ENCODE data around the gene FGFBP3. TPM values are rescaled to one million over a fixed set of nuclear protein-coding genes. Genes with fewer than 3 reads are reported as not detected.
A peak's percentile ranks its signal among the peaks of the same experiment; 100 is the strongest.

FGFBP3 gene, protein sequence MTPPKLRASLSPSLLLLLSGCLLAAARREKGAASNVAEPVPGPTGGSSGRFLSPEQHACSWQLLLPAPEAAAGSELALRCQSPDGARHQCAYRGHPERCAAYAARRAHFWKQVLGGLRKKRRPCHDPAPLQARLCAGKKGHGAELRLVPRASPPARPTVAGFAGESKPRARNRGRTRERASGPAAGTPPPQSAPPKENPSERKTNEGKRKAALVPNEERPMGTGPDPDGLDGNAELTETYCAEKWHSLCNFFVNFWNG
- total RNA-seq (1.5 TPM), polyA plus RNA-seq (1 to 10 TPM in 3 of 4 donors, under 1 TPM in 1; 0.68 to 2.3 (median 1.2) TPM)

GRCh38 chr10:91909117-91909677 is at the start of gene FGFBP3:
FGFBP3 (minus strand) TSS chr10:91909486; CDS start chr10:91908969, 517 bp downstream.
- Mint-ChIP-seq H3K9me3 (peaks cover 0 to 1% (median 0%) of the 10 kb centered on the region in 7 donors), H3K27me3 (peaks cover 36% of the 10 kb centered on the region), H3K4me1 (peaks cover 16 to 28% (median 24%) of the 10 kb centered on the region in 4 donors), H3K27ac (peak within 1 kb of the TSS; percentile 84 to 98 (median 88)), H3K36me3 (no peaks in the 10 kb centered on the region), H3K4me3 (peak within 1 kb of the TSS; percentile 94 to 98 (median 96))
- peak; percentile 2 to 7 for ATAC-seq (ENCODE audit: low read depth in 2 of 2)
- Histone ChIP-seq H3K27ac (ENCODE audit: insufficient read depth, low read length, poor library complexity, severe bottlenecking) (peak within 1 kb of the TSS; percentile 55), H3K27me3 (ENCODE audit: control insufficient read depth, insufficient read depth, low read length) (peaks cover 15% of the 10 kb centered on the region), H3K36me3 (ENCODE audit: control insufficient read depth, insufficient read depth, low read length) (no peaks in the 10 kb centered on the region), H3K4me1 (ENCODE audit: control insufficient read depth, insufficient read depth, low read length, poor library complexity, severe bottlenecking) (peaks cover 19% of the 10 kb centered on the region), H3K4me3 (ENCODE audit: low read depth, low read length) (peak within 1 kb of the TSS; percentile 87), H3K9me3 (ENCODE audit: control insufficient read depth in 2 of 2, low read length in 2 of 2) (no peaks in the 10 kb centered on the region)
- DNase-seq = peak in 2 of 3 donors; percentile 14 to 49

GRCh38 chr10:91957091-91957490 is 47.8 kb upstream of the FGFBP3 start:
- Histone ChIP-seq H3K4me1 (ENCODE audit: control insufficient read depth, insufficient read depth, low read length, poor library complexity, severe bottlenecking) (no peaks in the 10 kb centered on the region), H3K9me3 (ENCODE audit: control insufficient read depth in 2 of 2, low read length in 2 of 2) (no peaks in the 10 kb centered on the region), H3K4me3 (ENCODE audit: low read depth, low read length) (no peak overlapping the region), H3K27ac (ENCODE audit: insufficient read depth, low read length, poor library complexity, severe bottlenecking) (no peak overlapping the region), H3K27me3 (ENCODE audit: control insufficient read depth, insufficient read depth, low read length) (no peaks in the 10 kb centered on the region), H3K36me3 (ENCODE audit: control insufficient read depth, insufficient read depth, low read length) (peaks cover 84% of the 10 kb centered on the region)
- Mint-ChIP-seq H3K9me3 (no peaks in the 10 kb centered on the region), H3K27me3 (no peaks in the 10 kb centered on the region), H3K4me3 (no peak overlapping the region), H3K36me3 (peaks cover 65% of the 10 kb centered on the region), H3K27ac (no peak overlapping the region), H3K4me1 (peaks cover 0 to 17% (median 5%) of the 10 kb centered on the region in 4 donors)
- DNase-seq (no peak), ATAC-seq (ENCODE audit: low read depth in 2 of 2) (no peak)

GRCh38 chr10:91955114-91955513 is 45.8 kb upstream of the FGFBP3 start:
- peaks cover 88% of the 10 kb centered on the region for H3K36me3 ChIP-seq (ENCODE audit: control insufficient read depth, insufficient read depth, low read length)
- H3K4me3 ChIP-seq (ENCODE audit: low read depth, low read length) = no peak overlapping the region
- DNase-seq (no peak), ATAC-seq (ENCODE audit: low read depth in 2 of 2) (no peak)
- Mint-ChIP-seq H3K4me1 (peaks cover 0 to 9% (median 4%) of the 10 kb centered on the region in 4 donors), H3K4me3 (no peak overlapping the region), H3K36me3 (peaks cover 66% of the 10 kb centered on the region), H3K27ac (no peak overlapping the region), H3K9me3 (no peaks in the 10 kb centered on the region), H3K27me3 (no peaks in the 10 kb centered on the region)
- H3K27ac ChIP-seq (ENCODE audit: insufficient read depth, low read length, poor library complexity, severe bottlenecking) = no peak overlapping the region
- H3K27me3 ChIP-seq (ENCODE audit: control insufficient read depth, insufficient read depth, low read length) = no peaks in the 10 kb centered on the region
- no peaks in the 10 kb centered on the region for H3K9me3 ChIP-seq (ENCODE audit: control insufficient read depth in 2 of 2, low read length in 2 of 2)
- no peaks in the 10 kb centered on the region for H3K4me1 ChIP-seq (ENCODE audit: control insufficient read depth, insufficient read depth, low read length, poor library complexity, severe bottlenecking)

DNA sequence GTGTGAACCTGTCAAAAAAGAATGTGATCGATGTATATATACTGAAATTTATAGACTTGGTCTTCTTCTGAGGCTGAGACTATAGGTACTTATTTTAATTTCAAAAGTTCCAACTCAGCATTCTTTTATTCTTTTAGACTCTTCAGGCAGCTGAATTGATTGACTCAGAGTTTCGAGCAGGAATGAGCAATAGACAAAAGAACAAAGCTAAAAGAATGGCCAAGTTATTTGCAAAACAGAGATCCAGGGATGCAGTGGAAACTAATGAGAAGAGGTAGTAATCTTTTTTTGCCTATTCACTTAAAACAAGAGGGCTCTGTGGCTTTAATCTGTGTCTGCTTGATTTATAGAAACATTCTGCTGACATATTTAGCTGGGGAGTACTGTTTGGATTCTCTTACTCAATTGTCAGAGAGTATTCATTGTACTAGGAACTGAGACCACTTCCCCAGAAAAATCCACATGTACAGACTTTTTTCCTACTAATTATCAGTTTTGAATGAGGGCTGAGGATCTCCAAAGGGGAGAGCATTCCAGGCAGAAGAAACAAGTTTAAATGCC is 44.4 kb upstream of the FGFBP3 start:
- H3K27ac Mint-ChIP-seq = peak overlapping the region in 1 of 3 donors; percentile 9
- H3K9me3 Mint-ChIP-seq = no peaks in the 10 kb centered on the region
- H3K36me3 ChIP-seq (ENCODE audit: control insufficient read depth, insufficient read depth, low read length) = peaks cover 81% of the 10 kb centered on the region
- no peak for DNase-seq
- ATAC-seq (ENCODE audit: low read depth in 2 of 2) = no peak
- H3K4me1 ChIP-seq (ENCODE audit: control insufficient read depth, insufficient read depth, low read length, poor library complexity, severe bottlenecking) = no peaks in the 10 kb centered on the region
- H3K27me3 Mint-ChIP-seq = no peaks in the 10 kb centered on the region
- no peaks in the 10 kb centered on the region for H3K9me3 ChIP-seq (ENCODE audit: control insufficient read depth in 2 of 2, low read length in 2 of 2)
- H3K4me3 Mint-ChIP-seq = no peak overlapping the region
- peaks cover 0 to 10% (median 6%) of the 10 kb centered on the region in 4 donors for H3K4me1 Mint-ChIP-seq
- H3K4me3 ChIP-seq (ENCODE audit: low read depth, low read length) = no peak overlapping the region
- peaks cover 64% of the 10 kb centered on the region for H3K36me3 Mint-ChIP-seq
- H3K27ac ChIP-seq (ENCODE audit: insufficient read depth, low read length, poor library complexity, severe bottlenecking) = no peak overlapping the region
- H3K27me3 ChIP-seq (ENCODE audit: control insufficient read depth, insufficient read depth, low read length) = no peaks in the 10 kb centered on the region

DNA sequence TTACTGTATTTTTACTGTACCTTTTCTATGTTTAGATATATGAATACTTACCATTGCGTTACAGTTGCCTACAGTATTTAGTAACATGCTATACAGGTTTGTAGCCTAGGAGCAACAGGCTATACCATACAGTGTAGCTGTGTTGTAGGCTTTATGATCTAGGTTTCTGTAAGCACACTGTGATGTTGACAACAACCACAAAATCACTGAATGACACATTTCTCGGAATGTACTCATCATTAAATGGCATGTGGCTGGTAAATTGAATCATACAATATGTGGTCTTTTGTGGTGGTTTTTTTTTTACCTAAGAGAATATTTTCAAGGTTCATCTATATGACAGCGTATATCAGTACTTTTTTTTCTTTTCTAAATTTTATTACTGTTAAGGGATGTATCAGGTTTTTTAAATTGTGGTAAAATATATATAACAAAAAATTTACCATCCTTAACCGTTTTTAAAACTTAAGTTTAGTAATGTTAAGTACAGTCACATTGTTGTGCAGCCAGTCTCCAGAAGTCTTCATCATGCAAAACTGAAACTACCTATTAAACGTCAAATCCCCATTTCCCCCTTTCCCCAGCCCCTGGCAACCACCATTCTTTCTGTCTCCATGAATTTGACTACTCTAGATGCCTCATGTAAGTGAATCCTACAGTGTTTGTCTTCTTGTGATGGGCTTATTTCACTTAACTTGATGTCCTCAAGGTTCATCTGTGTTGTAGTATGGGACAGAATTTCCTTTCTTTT is 35.8 kb upstream of the FGFBP3 start:
- H3K4me1 Mint-ChIP-seq = peaks cover 11 to 15% (median 13%) of the 10 kb centered on the region in 4 donors
- peaks cover 39% of the 10 kb centered on the region for H3K36me3 Mint-ChIP-seq
- Histone ChIP-seq H3K27ac (ENCODE audit: insufficient read depth, low read length, poor library complexity, severe bottlenecking) (no peak overlapping the region), H3K36me3 (ENCODE audit: control insufficient read depth, insufficient read depth, low read length) (peaks cover 31% of the 10 kb centered on the region), H3K4me1 (ENCODE audit: control insufficient read depth, insufficient read depth, low read length, poor library complexity, severe bottlenecking) (peaks cover 5% of the 10 kb centered on the region), H3K4me3 (ENCODE audit: low read depth, low read length) (no peak overlapping the region), H3K27me3 (ENCODE audit: control insufficient read depth, insufficient read depth, low read length) (no peaks in the 10 kb centered on the region), H3K9me3 (ENCODE audit: control insufficient read depth in 2 of 2, low read length in 2 of 2) (no peaks in the 10 kb centered on the region)
- DNase-seq = peak in 1 of 3 donors; percentile 70
- ATAC-seq (ENCODE audit: low read depth in 2 of 2) = peak; percentile 76 to 82
- H3K27ac Mint-ChIP-seq = peak overlapping the region in 2 of 3 donors; percentile 39 to 93
- no peaks in the 10 kb centered on the region for H3K9me3 Mint-ChIP-seq
- H3K27me3 Mint-ChIP-seq = no peaks in the 10 kb centered on the region
- H3K4me3 Mint-ChIP-seq = no peak overlapping the region

GRCh38 chr10:91941426-91941825 is 32.1 kb upstream of the FGFBP3 start:
- DNase-seq = no peak
- Mint-ChIP-seq H3K27ac (no peak overlapping the region), H3K36me3 (peaks cover 40% of the 10 kb centered on the region), H3K9me3 (peaks cover 0 to 2% (median 0%) of the 10 kb centered on the region in 7 donors), H3K4me3 (no peak overlapping the region), H3K27me3 (no peaks in the 10 kb centered on the region), H3K4me1 (peaks cover 8 to 26% (median 21%) of the 10 kb centered on the region in 4 donors)
- no peak for ATAC-seq (ENCODE audit: low read depth in 2 of 2)
- Histone ChIP-seq H3K4me3 (ENCODE audit: low read depth, low read length) (no peak overlapping the region), H3K9me3 (ENCODE audit: control insufficient read depth in 2 of 2, low read length in 2 of 2) (no peaks in the 10 kb centered on the region), H3K4me1 (ENCODE audit: control insufficient read depth, insufficient read depth, low read length, poor library complexity, severe bottlenecking) (peaks cover 5% of the 10 kb centered on the region), H3K36me3 (ENCODE audit: control insufficient read depth, insufficient read depth, low read length) (peaks cover 40% of the 10 kb centered on the region), H3K27me3 (ENCODE audit: control insufficient read depth, insufficient read depth, low read length) (no peaks in the 10 kb centered on the region), H3K27ac (ENCODE audit: insufficient read depth, low read length, poor library complexity, severe bottlenecking) (no peak overlapping the region)

DNA sequence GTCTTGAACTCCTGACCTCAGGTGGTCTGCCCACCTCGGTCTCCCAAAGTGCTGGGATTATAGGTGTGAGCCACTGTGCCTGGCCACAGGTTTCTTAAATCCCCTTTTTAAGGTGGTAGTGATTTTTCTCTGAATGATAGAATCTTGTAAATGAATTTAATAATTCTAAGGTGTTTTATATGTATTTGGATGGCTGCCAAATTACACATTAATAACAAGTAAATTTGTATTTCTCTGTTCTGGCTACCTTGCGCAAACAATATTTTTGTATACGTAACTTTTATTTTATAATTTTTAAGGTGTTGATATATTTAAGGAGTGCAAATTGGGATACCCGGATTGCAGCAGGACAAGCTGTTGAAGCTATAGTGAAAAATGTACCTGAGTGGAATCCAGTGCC is 30.4 kb upstream of the FGFBP3 start:
- Histone ChIP-seq H3K36me3 (ENCODE audit: control insufficient read depth, insufficient read depth, low read length) (peaks cover 54% of the 10 kb centered on the region), H3K4me1 (ENCODE audit: control insufficient read depth, insufficient read depth, low read length, poor library complexity, severe bottlenecking) (no peaks in the 10 kb centered on the region), H3K27ac (ENCODE audit: insufficient read depth, low read length, poor library complexity, severe bottlenecking) (no peak overlapping the region), H3K27me3 (ENCODE audit: control insufficient read depth, insufficient read depth, low read length) (no peaks in the 10 kb centered on the region), H3K4me3 (ENCODE audit: low read depth, low read length) (no peak overlapping the region), H3K9me3 (ENCODE audit: control insufficient read depth in 2 of 2, low read length in 2 of 2) (no peaks in the 10 kb centered on the region)
- peaks cover 0 to 2% (median 0%) of the 10 kb centered on the region in 7 donors for H3K9me3 Mint-ChIP-seq
- ATAC-seq (ENCODE audit: low read depth in 2 of 2) (no peak), DNase-seq (no peak)
- peaks cover 16 to 29% (median 24%) of the 10 kb centered on the region in 4 donors for H3K4me1 Mint-ChIP-seq
- H3K27ac Mint-ChIP-seq = no peak overlapping the region
- no peak overlapping the region for H3K4me3 Mint-ChIP-seq
- H3K27me3 Mint-ChIP-seq = no peaks in the 10 kb centered on the region
- H3K36me3 Mint-ChIP-seq = peaks cover 43% of the 10 kb centered on the region

Data from CD4-positive, CD25-positive, alpha-beta regulatory T cell (primary cell).